Loucy (cell line): ENCODE measurements around the gene NECTIN1.

Experiments
- EZH2phosphoT487 ChIP-seq: fragments of 200-600 bp; IDR thresholded peaks from 2 replicates; pipeline ENCODE4 v1.6.1; 2018; ENCODE audit warnings: antibody characterized with exemption, mild to moderate bottlenecking, moderate library complexity, borderline replicate concordance
- TF ChIP-seq, protein P1 (sequence below): fragments of 200-600 bp; sonication (generic); conservative IDR thresholded peaks from 2 replicates; pipeline ENCODE4 v1.5.1; 2014; ENCODE audit warnings: mild to moderate bottlenecking, antibody characterized with exemption, low read length

DNA sequence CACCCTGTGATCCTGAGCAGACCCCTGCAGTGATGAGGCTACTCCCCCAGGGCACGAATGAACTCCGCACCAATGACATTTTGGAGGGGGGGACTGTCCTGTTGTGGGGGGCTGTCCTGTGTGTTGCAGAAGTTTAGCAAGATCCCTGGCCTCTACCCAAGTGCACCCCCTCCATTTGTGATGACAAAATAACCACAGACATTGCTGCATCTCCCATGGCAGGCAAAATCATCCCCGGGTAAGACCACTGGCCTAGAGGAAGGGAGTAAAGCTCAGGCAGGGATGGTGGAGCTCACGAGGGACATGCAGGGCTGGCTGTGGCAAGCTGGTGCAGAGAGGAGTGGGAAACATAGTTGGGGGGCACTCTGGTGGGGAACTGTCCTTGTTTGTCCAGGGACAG is 40.6 kb downstream of the NECTIN1 start:
- TF ChIP-seq, protein P1, sequence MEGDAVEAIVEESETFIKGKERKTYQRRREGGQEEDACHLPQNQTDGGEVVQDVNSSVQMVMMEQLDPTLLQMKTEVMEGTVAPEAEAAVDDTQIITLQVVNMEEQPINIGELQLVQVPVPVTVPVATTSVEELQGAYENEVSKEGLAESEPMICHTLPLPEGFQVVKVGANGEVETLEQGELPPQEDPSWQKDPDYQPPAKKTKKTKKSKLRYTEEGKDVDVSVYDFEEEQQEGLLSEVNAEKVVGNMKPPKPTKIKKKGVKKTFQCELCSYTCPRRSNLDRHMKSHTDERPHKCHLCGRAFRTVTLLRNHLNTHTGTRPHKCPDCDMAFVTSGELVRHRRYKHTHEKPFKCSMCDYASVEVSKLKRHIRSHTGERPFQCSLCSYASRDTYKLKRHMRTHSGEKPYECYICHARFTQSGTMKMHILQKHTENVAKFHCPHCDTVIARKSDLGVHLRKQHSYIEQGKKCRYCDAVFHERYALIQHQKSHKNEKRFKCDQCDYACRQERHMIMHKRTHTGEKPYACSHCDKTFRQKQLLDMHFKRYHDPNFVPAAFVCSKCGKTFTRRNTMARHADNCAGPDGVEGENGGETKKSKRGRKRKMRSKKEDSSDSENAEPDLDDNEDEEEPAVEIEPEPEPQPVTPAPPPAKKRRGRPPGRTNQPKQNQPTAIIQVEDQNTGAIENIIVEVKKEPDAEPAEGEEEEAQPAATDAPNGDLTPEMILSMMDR, result no peak
- TF ChIP-seq EZH2phosphoT487, result no peak
